HEK293 (cell line): ENCODE results near the gene CNR1.

Source experiments
- HOXD13 ChIP-seq: sonication (generic); formaldehyde crosslinking; IDR thresholded peaks from 2 replicates; pipeline ENCODE4 v1.8.0; 2022; ENCODE audit warnings: missing genetic modification reagents, borderline replicate concordance
- OSR2 ChIP-seq: fragments of 450-650 bp; formaldehyde crosslinking; IDR thresholded peaks from 2 replicates; pipeline ENCODE4 v1.5.1; 2016; ENCODE audit warnings: missing biosample characterization, missing genetic modification characterization
- PATZ1 ChIP-seq: fragments of 450-650 bp; formaldehyde crosslinking; IDR thresholded peaks from 2 replicates; pipeline ENCODE4 v1.5.1; 2016; ENCODE audit warnings: missing biosample characterization, missing genetic modification characterization
- PBX3 ChIP-seq: sonication (generic); formaldehyde crosslinking; IDR thresholded peaks from 2 replicates; pipeline ENCODE4 v1.8.1; 2022; ENCODE audit warnings: mild to moderate bottlenecking, moderate library complexity, missing genetic modification reagents
- REST ChIP-seq: fragments of 450-650 bp; formaldehyde crosslinking; IDR thresholded peaks from 2 replicates; pipeline ENCODE4 v1.5.1; 2016; ENCODE audit warnings: missing biosample characterization, missing genetic modification characterization
- SALL2 ChIP-seq: fragments of 450-650 bp; formaldehyde crosslinking; IDR thresholded peaks from 2 replicates; pipeline ENCODE4 v1.5.0; 2017; ENCODE audit warnings: missing biosample characterization, mild to moderate bottlenecking, missing genetic modification characterization, borderline replicate concordance
- SCRT1 ChIP-seq: fragments of 450-650 bp; formaldehyde crosslinking; IDR thresholded peaks from 2 replicates; pipeline ENCODE4 v1.5.1; 2016; ENCODE audit warnings: missing biosample characterization, missing genetic modification characterization, borderline replicate concordance
- SETDB1 ChIP-seq: IDR thresholded peaks from one replicate; pipeline ENCODE4 v1.6.1; 2017; ENCODE audit warnings: mild to moderate bottlenecking, low read length, moderate library complexity, mixed read lengths; ENCODE audit not compliant: insufficient read length
- TCF7L2 ChIP-seq: IDR thresholded peaks from 2 replicates; pipeline ENCODE4 v1.6.1; 2011; ENCODE audit warnings: low read depth, mild to moderate bottlenecking, inconsistent platforms, low read length, moderate library complexity, borderline replicate concordance
- ZBTB17 ChIP-seq: fragments of 450-650 bp; formaldehyde crosslinking; IDR thresholded peaks from 2 replicates; pipeline ENCODE4 v1.5.1; 2016; ENCODE audit warnings: missing biosample characterization, missing genetic modification characterization
- ZBTB26 ChIP-seq: fragments of 450-650 bp; formaldehyde crosslinking; optimal IDR thresholded peaks from 2 replicates; pipeline ENCODE3; 2016; ENCODE audit warnings: missing biosample characterization, mild to moderate bottlenecking, missing genetic modification characterization
- ZBTB8A ChIP-seq: fragments of 450-650 bp; formaldehyde crosslinking; IDR thresholded peaks from 2 replicates; pipeline ENCODE4 v1.5.1; 2016; ENCODE audit warnings: missing biosample characterization, missing genetic modification characterization
- ZFP41 ChIP-seq: fragments of 450-650 bp; formaldehyde crosslinking; IDR thresholded peaks from 2 replicates; pipeline ENCODE4 v1.5.1; 2016; ENCODE audit warnings: missing biosample characterization, missing genetic modification characterization, borderline replicate concordance
- ZNF155 ChIP-seq: fragments of 450-650 bp; formaldehyde crosslinking; IDR thresholded peaks from 2 replicates; pipeline ENCODE4 v1.5.1; 2016; ENCODE audit warnings: missing biosample characterization, missing genetic modification characterization
- ZNF211 ChIP-seq: fragments of 450-650 bp; formaldehyde crosslinking; IDR thresholded peaks from 2 replicates; pipeline ENCODE4 v1.5.1; 2016; ENCODE audit warnings: low read depth, missing biosample characterization, missing genetic modification characterization
- ZNF280C ChIP-seq: fragments of 450-650 bp; formaldehyde crosslinking; IDR thresholded peaks from 2 replicates; pipeline ENCODE4 v1.5.1; 2016; ENCODE audit warnings: missing biosample characterization, missing genetic modification characterization
- ZNF350 ChIP-seq: fragments of 450-650 bp; formaldehyde crosslinking; IDR thresholded peaks from 2 replicates; pipeline ENCODE4 v1.5.0; 2017; ENCODE audit warnings: missing biosample characterization, mild to moderate bottlenecking, missing genetic modification characterization
- ZNF404 ChIP-seq: fragments of 450-650 bp; formaldehyde crosslinking; IDR thresholded peaks from 2 replicates; pipeline ENCODE4 v1.5.1; 2017; ENCODE audit warnings: missing biosample characterization, missing genetic modification characterization
- ZNF510 ChIP-seq: fragments of 450-650 bp; formaldehyde crosslinking; IDR thresholded peaks from 2 replicates; pipeline ENCODE4 v1.5.1; 2018; ENCODE audit warnings: mild to moderate bottlenecking, missing genetic modification characterization, missing biosample characterization; ENCODE audit not compliant: insufficient replicate concordance
- ZNF513 ChIP-seq: fragments of 450-650 bp; IDR thresholded peaks from 2 replicates; pipeline ENCODE4 v1.5.1; 2018; ENCODE audit warnings: missing biosample characterization, missing genetic modification characterization
- ZNF555 ChIP-seq: fragments of 450-650 bp; formaldehyde crosslinking; conservative IDR thresholded peaks from 2 replicates; pipeline ENCODE4 v1.5.1; 2017; ENCODE audit warnings: missing biosample characterization, mild to moderate bottlenecking, missing genetic modification characterization, inconsistent platforms
- ZNF558 ChIP-seq: fragments of 450-650 bp; formaldehyde crosslinking; IDR thresholded peaks from 2 replicates; pipeline ENCODE4 v1.5.1; 2016; ENCODE audit warnings: missing biosample characterization, missing genetic modification characterization
- ZNF626 ChIP-seq: fragments of 450-650 bp; sonication (Bioruptor Pico); formaldehyde crosslinking; IDR thresholded peaks from 2 replicates; pipeline ENCODE4 v1.5.1; 2018; ENCODE audit warnings: missing biosample characterization, missing genetic modification characterization, inconsistent platforms
- ZNF664 ChIP-seq: fragments of 450-650 bp; formaldehyde crosslinking; IDR thresholded peaks from 2 replicates; pipeline ENCODE4 v1.5.1; 2016; ENCODE audit warnings: missing biosample characterization, missing genetic modification characterization
- ZNF785 ChIP-seq: fragments of 450-650 bp; formaldehyde crosslinking; IDR thresholded peaks from 2 replicates; pipeline ENCODE4 v1.5.1; 2016; ENCODE audit warnings: missing biosample characterization, missing genetic modification characterization
- ZNF792 ChIP-seq: fragments of 450-650 bp; formaldehyde crosslinking; IDR thresholded peaks from 2 replicates; pipeline ENCODE4 v1.5.1; 2016; ENCODE audit warnings: missing biosample characterization, missing genetic modification characterization

Gene CNR1

GRCh38 chr6:88166493-88167351 lies 575 bp upstream of the CNR1 start (continued):
- TF ChIP-seq ZNF280C (tag by site-specific recombination), result no peak
- TF ChIP-seq SALL2, result no peak
- no peak for TF ChIP-seq ZNF211 (tag by site-specific recombination)
- TF ChIP-seq TCF7L2, result no peak
- peak; percentile 94 for TF ChIP-seq ZBTB26 (tag by site-specific recombination)
- no peak for TF ChIP-seq SCRT1 (tag by site-specific recombination)
- no peak for TF ChIP-seq HOXD13
- TF ChIP-seq ZBTB17 (tag by site-specific recombination), result no peak
- no peak for TF ChIP-seq ZFP41 (tag by site-specific recombination)
- TF ChIP-seq ZNF155 (tag by site-specific recombination), result no peak
- peak; percentile 88 for TF ChIP-seq PATZ1 (tag by site-specific recombination)
- no peak for TF ChIP-seq ZNF555 (tag by site-specific recombination)
- peak; percentile 74 for TF ChIP-seq ZNF513
- TF ChIP-seq SETDB1, result no peak
- TF ChIP-seq ZNF792 (tag by site-specific recombination), result no peak
- no peak for TF ChIP-seq ZNF626 (tag by site-specific recombination)
- peak; percentile 57 for TF ChIP-seq ZBTB8A (tag by site-specific recombination)
- TF ChIP-seq ZNF350 (tag by site-specific recombination), result no peak
- TF ChIP-seq ZNF785 (tag by site-specific recombination), result no peak
- no peak for TF ChIP-seq ZNF664
- no peak for TF ChIP-seq PBX3 (CRISPR knock-in tag)
- no peak for TF ChIP-seq ZNF510 (tag by site-specific recombination)
- no peak for TF ChIP-seq ZNF404 (tag by site-specific recombination)
- TF ChIP-seq ZNF558 (tag by site-specific recombination), result no peak
- no peak for TF ChIP-seq REST (tag by site-specific recombination)
- TF ChIP-seq OSR2 (tag by site-specific recombination), result no peak
